A549 (cell line): ENCODE results near the gene HBA1. TPM values are rescaled to one million over a fixed set of nuclear protein-coding genes. Genes with fewer than 3 reads are reported as not detected.
"Not testable (repeated sequence)": the region's sequence is repeated elsewhere in the genome, so short reads cannot be mapped to it uniquely, and the experiment has no call there.

Experiments
- ATAC-seq, 2 experiments: fragments of 200-7000 bp in 1 of 2; fragments of >200 bp in 1 of 2; cut with Nextera tagmentation in 1 of 2; cut with Tn5 transposase in 1 of 2; 3 replicates each; pipeline versions ENCODE4 v1.8.0 to v1.9.1; 2018 to 2020; ENCODE audit warnings: mild to moderate bottlenecking in 1 of 2, moderate library complexity in 1 of 2
- CTCF ChIA-PET: fragments of 300-600 bp; sonication (Branson Sonifier 250); formaldehyde crosslinking; extraction: SDS; loops from one replicate; lab custom pipeline; 2021; ENCODE audit warnings: antibody characterized with exemption, inconsistent platforms; lab: Yijun Ruan, JAX
- POLR2A ChIA-PET: fragments of 350-600 bp; formaldehyde crosslinking; extraction: SDS; loops from one replicate; lab custom pipeline; 2021; ENCODE audit warnings: antibody characterized with exemption, inconsistent platforms; lab: Yijun Ruan, JAX
- DNase-seq, 2 experiments: peaks; one replicate each; pipeline versions ENCODE4 v3.0.0 to v3.0.0-alpha.2; 2011 to 2016; ENCODE audit warnings: low read depth in 1 of 2, low spot score in 1 of 2
- FAIRE-seq: peaks from 2 replicates; lab custom pipeline; 2011; peaks lifted over from hg19 to GRCh38; lab: Jason Lieb, UNC
- H3K27ac ChIP-seq, 2 experiments: fragments of >200 bp; sonication (Bioruptor Twin); formaldehyde crosslinking; 3 replicates each; pipeline ENCODE4 v1.5.1; 2016 to 2017
- H3K4me1 ChIP-seq: fragments of >200 bp; sonication (Bioruptor Twin); formaldehyde crosslinking; 3 replicates; pipeline ENCODE4 v1.6.1; 2016
- H3K4me2 ChIP-seq: fragments of >200 bp; sonication (Bioruptor Twin); formaldehyde crosslinking; 3 replicates; pipeline ENCODE4 v1.6.1; 2016
- H3K4me3 ChIP-seq: fragments of >200 bp; sonication (Bioruptor Twin); formaldehyde crosslinking; 3 replicates; pipeline ENCODE4 v1.5.1; 2016
- H3K9me3 ChIP-seq: fragments of >200 bp; sonication (Bioruptor Twin); formaldehyde crosslinking; 3 replicates; pipeline ENCODE4 v1.6.1; 2016
- ATOH8 ChIP-seq: fragments of 250-450 bp; sonication (Bioruptor Pico); IDR thresholded peaks from 2 replicates; pipeline ENCODE4 v1.5.0; 2020; ENCODE audit warnings: low read depth, mild to moderate bottlenecking, moderate library complexity
- CBX2 ChIP-seq: fragments of 200-600 bp; sonication (generic); IDR thresholded peaks from 2 replicates; pipeline ENCODE4 v1.6.1; 2016; ENCODE audit warnings: low read depth, mild to moderate bottlenecking, borderline replicate concordance
- CBX8 ChIP-seq: fragments of 200-600 bp; sonication (generic); IDR thresholded peaks from 2 replicates; pipeline ENCODE4 v1.6.1; 2016
- CTCF ChIP-seq: fragments of >200 bp; sonication (Bioruptor Twin); formaldehyde crosslinking; IDR thresholded peaks from 3 replicates; pipeline ENCODE4 v1.5.1; 2016
- EHF ChIP-seq: fragments of 250-450 bp; sonication (Bioruptor Pico); IDR thresholded peaks from 2 replicates; pipeline ENCODE4 v1.5.0; 2020; ENCODE audit warnings: mild to moderate bottlenecking
- EHMT2 ChIP-seq: fragments of 200-600 bp; sonication (generic); IDR thresholded peaks from 2 replicates; pipeline ENCODE4 v1.6.1; 2016; ENCODE audit warnings: antibody characterized with exemption, low read depth, mild to moderate bottlenecking, moderate library complexity
- ELK1 ChIP-seq: fragments of 150-350 bp; IDR thresholded peaks from 2 replicates; pipeline ENCODE4 v1.6.1; 2014; ENCODE audit warnings: low read depth, mild to moderate bottlenecking, low read length
- EP300 ChIP-seq, 2 experiments: fragments of >200 bp; sonication (Bioruptor Twin); formaldehyde crosslinking; IDR thresholded peaks; 2 replicates in 1 of 2; 3 replicates in 1 of 2; pipeline ENCODE4 v1.6.1; 2016 to 2017
- FOSB ChIP-seq: fragments of 250-450 bp; sonication (Bioruptor Pico); IDR thresholded peaks from 2 replicates; pipeline ENCODE4 v1.5.0; 2020; ENCODE audit warnings: mild to moderate bottlenecking, moderate library complexity
- GATA3 ChIP-seq: IDR thresholded peaks from 2 replicates; pipeline ENCODE4 v1.6.1; 2012; ENCODE audit warnings: borderline replicate concordance
- HDAC2 ChIP-seq: fragments of 200-600 bp; sonication (generic); IDR thresholded peaks from 2 replicates; pipeline ENCODE4 v1.6.1; 2016
- HEYL ChIP-seq: fragments of 250-450 bp; sonication (Bioruptor Pico); IDR thresholded peaks from 2 replicates; pipeline ENCODE4 v1.8.0; 2021; ENCODE audit warnings: mild to moderate bottlenecking, moderate library complexity
- HOXA7 ChIP-seq: fragments of 250-450 bp; sonication (Bioruptor Pico); IDR thresholded peaks from 2 replicates; pipeline ENCODE4 v1.5.0; 2020; ENCODE audit warnings: mild to moderate bottlenecking, moderate library complexity
- MAFK ChIP-seq: fragments of 450-650 bp; IDR thresholded peaks from 2 replicates; pipeline ENCODE4 v1.6.1; 2014; ENCODE audit not compliant: partially characterized antibody
- MAX ChIP-seq: IDR thresholded peaks from 2 replicates; pipeline ENCODE4 v1.6.1; 2012
- PBX3 ChIP-seq: IDR thresholded peaks from 2 replicates; pipeline ENCODE4 v1.6.1; 2012
- RAD21 ChIP-seq, 2 experiments: fragments of >200 bp in 1 of 2; sonication (Bioruptor Twin) in 1 of 2; formaldehyde crosslinking in 1 of 2; IDR thresholded peaks in 1 of 2; conservative IDR thresholded peaks in 1 of 2; 2 replicates in 1 of 2; 3 replicates in 1 of 2; pipeline ENCODE4 v1.6.1; 2012 to 2018; ENCODE audit warnings: inconsistent platforms in 1 of 2
- RARB ChIP-seq: fragments of 250-450 bp; sonication (Bioruptor Pico); IDR thresholded peaks from 2 replicates; pipeline ENCODE4 v1.8.0; 2021; ENCODE audit warnings: mild to moderate bottlenecking, moderate library complexity
- RFX5 ChIP-seq: fragments of 450-650 bp; IDR thresholded peaks from 2 replicates; pipeline ENCODE4 v1.7.1; 2014; ENCODE audit warnings: antibody characterized with exemption, mild to moderate bottlenecking, moderate library complexity
- RNF2 ChIP-seq: fragments of 200-600 bp; sonication (generic); IDR thresholded peaks from 2 replicates; pipeline ENCODE4 v1.6.1; 2016; ENCODE audit warnings: low read depth, mild to moderate bottlenecking, antibody characterized with exemption, moderate library complexity, borderline replicate concordance
- SREBF2 ChIP-seq: fragments of 450-650 bp; IDR thresholded peaks from 2 replicates; pipeline ENCODE4 v1.6.1; 2014; ENCODE audit warnings: mild to moderate bottlenecking, moderate library complexity
- TFCP2L1 ChIP-seq: fragments of 250-450 bp; sonication (Bioruptor Pico); IDR thresholded peaks from 2 replicates; pipeline ENCODE4 v1.5.0; 2021; ENCODE audit warnings: mild to moderate bottlenecking
- USF2 ChIP-seq: fragments of 450-650 bp; IDR thresholded peaks from 2 replicates; pipeline ENCODE4 v1.6.1; 2014; ENCODE audit warnings: antibody characterized with exemption
- ZC3H11A ChIP-seq: fragments of 450-650 bp; IDR thresholded peaks from 2 replicates; pipeline ENCODE4 v1.6.1; 2014; ENCODE audit warnings: antibody characterized with exemption, mild to moderate bottlenecking
- WGBS: methylation state at CpG from one replicate; pipeline ENCODE4 v1.1.6; 2017; ENCODE audit errors: missing lambda C conversion rate; 5-methylcytosine and 5-hydroxymethylcytosine counted together
- polyA plus RNA-seq, 4 experiments: library from polyadenylated mRNA; depleted of rRNA in 3 of 4; stranded (reverse); fragments of >200 nt; fragmentation: RNase III in 1 of 4; extraction: RNeasy Plus Mini Kit Qiagen cat#74134 plus additional on column Dnase treatment in 1 of 4; gene quantifications; 2 replicates in 3 of 4; 3 replicates in 1 of 4; pipeline ENCODE4 v1.2.3, GENCODE V29; 2011 to 2017

Gene HBA1
- polyA plus RNA-seq, 2 of the 4 experiments (the other 2 are of a cell fraction) = 0.58 TPM; not detected in 1

- no peak for DNase-seq
- no peak overlapping the region for H3K4me2 ChIP-seq
- CTCF ChIA-PET = interaction anchor here (2.0 to 5.9 kb wide), 2 partner anchors 11 to 13 kb away, joined by 7 to 54 read pairs; partner anchors contain the start of gene HBQ1
- no peak for TF ChIP-seq USF2
- TF ChIP-seq CBX8 = no peak
- TF ChIP-seq EHMT2 = no peak
- no peak for TF ChIP-seq FOSB
- no peak for TF ChIP-seq RFX5
- no peak for TF ChIP-seq EHF
- no peak for TF ChIP-seq MAX
- no peak for TF ChIP-seq MAFK
- TF ChIP-seq, all 56 proteins: peak for 0
- WGBS = 97% methylated on average over 6 of the region's 6 CpGs
- FAIRE-seq (no peak), ATAC-seq (no peak)
- Histone ChIP-seq H3K4me1 (no peaks in the 10 kb centered on the region), H3K4me3 (no peak overlapping the region), H3K9me3 (no peaks in the 10 kb centered on the region), H3K27ac (no peak overlapping the region)
- POLR2A ChIA-PET = interaction anchor here (0.6 kb wide), 1 partner anchor 10 kb away, joined by 6 read pairs; no protein-coding TSS in a partner anchor
These were observed 18.0 kb downstream of the HBA1 start for GRCh38 chr16:194516-194915.

GRCh38 chr16:200388-200787 is 23.9 kb downstream of the HBA1 start:
- CTCF ChIA-PET = interaction anchor here (1.1 to 2.3 kb wide), 5 partner anchors 9 to 162 kb away, joined by 3 to 12 read pairs (median 7); partner anchors contain the start of gene HBQ1
- Histone ChIP-seq H3K27ac (0 out of 6 replicates have a peak overlapping the region, but pooled peaks of 1 of the 2 experiments have one; percentile 4), H3K9me3 (no peaks in the 10 kb centered on the region), H3K4me2 (no peak overlapping the region), H3K4me3 (no peak overlapping the region), H3K4me1 (peaks cover 5% of the 10 kb centered on the region; the same call in 1 of the 3 replicates)
- no peak for FAIRE-seq
- ATAC-seq = peak; percentile 67 to 73; a peak in 4 of 6 replicates
- WGBS = 96% methylated on average over 5 of the region's 5 CpGs
- no peak for DNase-seq
- no peak for TF ChIP-seq TFCP2L1
- no peak for TF ChIP-seq ELK1
- TF ChIP-seq SREBF2 = no peak
- TF ChIP-seq RARB (CRISPR knock-in tag) = no peak
- no peak for TF ChIP-seq ZC3H11A
- no peak for TF ChIP-seq EP300 (IDR thresholded peaks at IDR 0.05)
- POLR2A ChIA-PET = interaction anchor here (0.7 kb wide), 1 partner anchor 15 kb away, joined by 8 read pairs; no protein-coding TSS in a partner anchor

GRCh38 chr16:203246-203645 is 26.8 kb downstream of the HBA1 start:
- ChIA-PET POLR2A (no interaction called here), CTCF (interaction anchor here (1.1 to 1.5 kb wide), 2 partner anchors 107 to 159 kb away, joined by 3 to 5 read pairs; no protein-coding TSS in a partner anchor)
- H3K4me2 ChIP-seq = no peak overlapping the region
- 94% methylated on average over 4 of the region's 4 CpGs for WGBS
- FAIRE-seq (no peak), DNase-seq (no peak), ATAC-seq (no peak)
- no peak overlapping the region for H3K27ac ChIP-seq
- TF ChIP-seq HDAC2 (no peak), MAX (no peak), ATOH8 (no peak), PBX3 (no peak), GATA3 (no peak), EHMT2 (no peak), HOXA7 (CRISPR knock-in tag) (no peak), EHF (no peak), SREBF2 (no peak), CTCF (no peak), CBX2 (no peak), RAD21 (conservative IDR thresholded peaks at IDR 0.05 in 1 of 2, IDR thresholded peaks at IDR 0.05 in 1 of 2) (no peak), RFX5 (no peak), HEYL (CRISPR knock-in tag) (no peak), RNF2 (no peak), EP300 (IDR thresholded peaks at IDR 0.05) (no peak)
- no peaks in the 10 kb centered on the region for H3K9me3 ChIP-seq
- H3K4me1 ChIP-seq = peaks cover 5% of the 10 kb centered on the region; the same call in 1 of the 3 replicates
- H3K4me3 ChIP-seq = no peak overlapping the region

GRCh38 chr16:204046-204445 is 27.6 kb downstream of the HBA1 start:
- H3K4me2 ChIP-seq, ATAC-seq, H3K4me3 ChIP-seq, H3K4me1 ChIP-seq, H3K27ac ChIP-seq, DNase-seq, H3K9me3 ChIP-seq, FAIRE-seq: not testable (repeated sequence)
- POLR2A ChIA-PET = interaction anchor here (0.6 kb wide), 1 partner anchor 10 kb away, joined by 6 read pairs; no protein-coding TSS in a partner anchor
- CTCF ChIA-PET = interaction anchor here (1.1 to 1.8 kb wide), 3 partner anchors 10 to 158 kb away, joined by 3 to 7 read pairs (median 5); no protein-coding TSS in a partner anchor
- 94% methylated on average over 9 of the region's 9 CpGs for WGBS
